ENCODE measurements around the gene NHS. TPM values are rescaled to one million over a fixed set of nuclear protein-coding genes. Genes with fewer than 3 reads are reported as not detected.

The NHS gene
- total RNA-seq (0.74 and 0.89 TPM in 2 replicates), polyA plus RNA-seq (0.06 and 0.72 TPM in 2 replicates)

GRCh38 chrX:17374619-17375366 is at the start of gene NHS:
Gene NHS, plus strand, starts transcription at chrX:17375200. Its CDS starts 558 bp downstream, at chrX:17375758.
- Histone ChIP-seq H3K4me1 (ENCODE audit: low read depth) (peaks cover 11% of the 10 kb centered on the region), H3K4me3 (peak within 1 kb of the TSS; percentile 35), H3K27ac (no peak within 1 kb of the TSS), H3K27me3 (peaks cover 35% of the 10 kb centered on the region), H3K9me3 (ENCODE audit: low read depth) (no peaks in the 10 kb centered on the region), H3K36me3 (no peaks in the 10 kb centered on the region)
- peak; percentile 40 for TF ChIP-seq CTCF (IDR thresholded peaks at IDR 0.05; ENCODE audit: low read depth, low read length)
- DNase-seq (ENCODE audit: low read depth in 1 of 2, low spot score in 1 of 2): peak; percentile 83 to 88

- no peak for TF ChIP-seq CTCF (IDR thresholded peaks at IDR 0.05; ENCODE audit: low read depth, low read length)
- Histone ChIP-seq H3K4me3 (no peak overlapping the region), H3K36me3 (no peaks in the 10 kb centered on the region), H3K27ac (no peak overlapping the region), H3K27me3 (no peaks in the 10 kb centered on the region), H3K9me3 (ENCODE audit: low read depth) (no peaks in the 10 kb centered on the region), H3K4me1 (ENCODE audit: low read depth) (no peaks in the 10 kb centered on the region)
- DNase-seq (ENCODE audit: low read depth in 1 of 2, low spot score in 1 of 2): no peak
Observed at GRCh38 chrX:17328837-17329236, 46.2 kb upstream of the NHS start.

- TF ChIP-seq CTCF (IDR thresholded peaks at IDR 0.05; ENCODE audit: low read depth, low read length): no peak
- no peak for DNase-seq (ENCODE audit: low read depth in 1 of 2, low spot score in 1 of 2)
- Histone ChIP-seq H3K27me3 (no peaks in the 10 kb centered on the region), H3K9me3 (ENCODE audit: low read depth) (no peaks in the 10 kb centered on the region), H3K27ac (no peak overlapping the region), H3K36me3 (no peaks in the 10 kb centered on the region), H3K4me3 (no peak overlapping the region), H3K4me1 (ENCODE audit: low read depth) (no peaks in the 10 kb centered on the region)
Observed at GRCh38 chrX:17336377-17336776, 38.6 kb upstream of the NHS start.

- no peak overlapping the region for H3K4me3 ChIP-seq
- no peaks in the 10 kb centered on the region for H3K27me3 ChIP-seq
- no peak for DNase-seq (ENCODE audit: low read depth in 1 of 2, low spot score in 1 of 2)
- H3K9me3 ChIP-seq (ENCODE audit: low read depth): no peaks in the 10 kb centered on the region
- no peak overlapping the region for H3K27ac ChIP-seq
- no peaks in the 10 kb centered on the region for H3K4me1 ChIP-seq (ENCODE audit: low read depth)
- no peaks in the 10 kb centered on the region for H3K36me3 ChIP-seq
- no peak for TF ChIP-seq CTCF (IDR thresholded peaks at IDR 0.05; ENCODE audit: low read depth, low read length)
Observed at GRCh38 chrX:17355976-17356375, 19.0 kb upstream of the NHS start.

- peak in 1 of 2 donors; percentile 6 for DNase-seq (ENCODE audit: low read depth in 1 of 2, low spot score in 1 of 2)
- Histone ChIP-seq H3K27me3 (no peaks in the 10 kb centered on the region), H3K36me3 (no peaks in the 10 kb centered on the region), H3K4me1 (ENCODE audit: low read depth) (no peaks in the 10 kb centered on the region), H3K27ac (no peak overlapping the region), H3K4me3 (no peak overlapping the region), H3K9me3 (ENCODE audit: low read depth) (no peaks in the 10 kb centered on the region)
- no peak for TF ChIP-seq CTCF (IDR thresholded peaks at IDR 0.05; ENCODE audit: low read depth, low read length)
Observed at GRCh38 chrX:17359500-17359899, 15.5 kb upstream of the NHS start.
